CD14-positive monocyte (primary cell): Measurements from ENCODE around the gene WNT2. TPM values are rescaled to one million over a fixed set of nuclear protein-coding genes. Genes with fewer than 3 reads are reported as not detected.

ENCODE experiments used
- DNase-seq, 3 donors: peaks; one replicate each; pipeline ENCODE4 v3.0.0-alpha.2; 2011 to 2022
- H2AFZ ChIP-seq: 2 replicates; pipeline ENCODE4 v1.6.0; 2012; ENCODE audit warnings: mild to moderate bottlenecking, low read depth, low read length, inconsistent platforms; ENCODE audit not compliant: insufficient read depth, poor library complexity, severe bottlenecking
- H3K27ac ChIP-seq, 2 donors: 1 replicate in 1 of 2; 2 replicates in 1 of 2; pipeline ENCODE4 v1.5.1; 2012 to 2013; ENCODE audit warnings: low read length in 2 of 2, control low read depth in 1 of 2, inconsistent platforms in 1 of 2, low read depth in 1 of 2, mild to moderate bottlenecking in 1 of 2
- H3K27me3 ChIP-seq, 2 donors: one replicate each; pipeline versions ENCODE4 v1.6.0 to v1.6.1; 2011 to 2013; ENCODE audit warnings: low read length in 2 of 2; ENCODE audit not compliant: control insufficient read depth in 2 of 2, insufficient read depth in 2 of 2
- H3K36me3 ChIP-seq, 2 donors: replicated peaks in 1 of 2; 1 replicate in 1 of 2; 2 replicates in 1 of 2; pipeline versions ENCODE4 v1.5.1 to v1.6.1; 2012 to 2013; ENCODE audit warnings: low read length in 2 of 2, control low read depth in 1 of 2, inconsistent platforms in 1 of 2, mild to moderate bottlenecking in 1 of 2; ENCODE audit not compliant: insufficient read depth in 2 of 2, control insufficient read depth in 1 of 2
- H3K4me1 ChIP-seq, 2 donors: 1 replicate in 1 of 2; 2 replicates in 1 of 2; pipeline versions ENCODE4 v1.5.1 to v1.6.1; 2012 to 2013; ENCODE audit warnings: low read length in 2 of 2, control low read depth in 1 of 2, inconsistent platforms in 1 of 2, mild to moderate bottlenecking in 1 of 2, moderate library complexity in 1 of 2; ENCODE audit not compliant: insufficient read depth in 2 of 2, control insufficient read depth in 1 of 2
- H3K4me2 ChIP-seq: replicated peaks from 2 replicates; pipeline ENCODE3; 2012; ENCODE audit warnings: low read length, moderate library complexity, mild to moderate bottlenecking; ENCODE audit not compliant: poor library complexity, severe bottlenecking; ENCODE audit errors: extremely low read depth
- H3K4me3 ChIP-seq, 3 experiments: fragments of 200-600 bp in 1 of 3; sonication (generic) in 1 of 3; replicated peaks in 1 of 3; 1 replicate in 2 of 3; 2 replicates in 1 of 3; pipeline ENCODE4 v1.5.1; 2011 to 2013; ENCODE audit warnings: low read length in 3 of 3, mild to moderate bottlenecking in 3 of 3, control low read depth in 2 of 3, low read depth in 2 of 3, inconsistent platforms in 1 of 3, moderate library complexity in 1 of 3
- H3K79me2 ChIP-seq: 2 replicates; pipeline ENCODE4 v1.6.0; 2012; ENCODE audit warnings: mild to moderate bottlenecking, control low read depth, inconsistent platforms, low read length, moderate library complexity; ENCODE audit not compliant: insufficient read depth
- H3K9ac ChIP-seq: 2 replicates; pipeline ENCODE4 v1.6.0; 2017; ENCODE audit warnings: low read length, mild to moderate bottlenecking; ENCODE audit not compliant: insufficient read depth, poor library complexity, severe bottlenecking
- H3K9me3 ChIP-seq, 2 donors: replicated peaks in 1 of 2; 1 replicate in 1 of 2; 2 replicates in 1 of 2; pipeline versions ENCODE4 v1.5.1 to v1.6.1; 2012 to 2013; ENCODE audit warnings: low read length in 2 of 2, control low read depth in 1 of 2; ENCODE audit not compliant: control insufficient read depth in 1 of 2, insufficient read depth in 1 of 2
- H4K20me1 ChIP-seq: 2 replicates; pipeline ENCODE4 v1.6.0; 2012; ENCODE audit warnings: mild to moderate bottlenecking, low read length, control low read depth, moderate library complexity; ENCODE audit not compliant: insufficient read depth
- H3K27ac Mint-ChIP-seq, 7 donors: one replicate each; pipeline ENCODE4 v1.8.0; 2020; ENCODE audit warnings: mild to moderate bottlenecking in 7 of 7, mixed read lengths in 7 of 7, moderate library complexity in 6 of 7, inconsistent platforms in 2 of 7
- H3K27me3 Mint-ChIP-seq, 3 donors: one replicate each; pipeline ENCODE4 v1.8.0; 2021 to 2022; ENCODE audit warnings: low read depth in 3 of 3, mild to moderate bottlenecking in 3 of 3, mixed read lengths in 3 of 3, moderate library complexity in 3 of 3, inconsistent platforms in 1 of 3
- H3K36me3 Mint-ChIP-seq, 2 donors: one replicate each; pipeline ENCODE4 v1.8.0; 2020; ENCODE audit warnings: mixed read lengths in 2 of 2, inconsistent platforms in 1 of 2, mild to moderate bottlenecking in 1 of 2
- H3K4me1 Mint-ChIP-seq: one replicate; pipeline ENCODE4 v1.8.0; 2020; ENCODE audit warnings: mild to moderate bottlenecking, mixed read lengths
- H3K4me3 Mint-ChIP-seq, 2 donors: one replicate each; pipeline ENCODE4 v1.8.0; 2020; ENCODE audit warnings: mild to moderate bottlenecking in 2 of 2, mixed read lengths in 2 of 2, moderate library complexity in 1 of 2
- H3K9me3 Mint-ChIP-seq, 7 donors: one replicate each; pipeline ENCODE4 v1.8.0; 2020 to 2022; ENCODE audit warnings: mixed read lengths in 7 of 7, mild to moderate bottlenecking in 6 of 7, moderate library complexity in 6 of 7, inconsistent platforms in 2 of 7
- CTCF ChIP-seq: fragments of 200-600 bp; IDR thresholded peaks from one replicate; pipeline ENCODE4 v1.8.0; 2022; ENCODE audit warnings: antibody characterized with exemption, mild to moderate bottlenecking
- WGBS: methylation state at CpG from one replicate; pipeline ENCODE4 v1.1.5; 2013; ENCODE audit warnings: missing lambda C conversion rate; ENCODE audit not compliant: insufficient coverage; 5-methylcytosine and 5-hydroxymethylcytosine counted together
- intact Hi-C, 2 donors: fragments of 100-400 bp; cut with micrococcal nuclease; formaldehyde crosslinking; loops; one replicate each; pipeline versions ENCODE4 v1.15.0 to v1.15.1; 2023
- polyA plus RNA-seq, 3 donors: library from polyadenylated mRNA; depleted of rRNA in 1 of 3; unstranded in 2 of 3; stranded (reverse) in 1 of 3; fragments of 300-500 nt in 2 of 3; fragments of >200 nt in 1 of 3; fragmentation: Illumina TruSeq in 2 of 3; gene quantifications; 1 replicate in 2 of 3; 2 replicates in 1 of 3; pipeline ENCODE4 v1.2.3, GENCODE V29; 2012 to 2021

WNT2 gene
- polyA plus RNA-seq, 3 donors = not detected

- H3K27ac Mint-ChIP-seq = no peak overlapping the region
- H3K79me2 ChIP-seq = no peaks in the 10 kb centered on the region
- 100% methylated on average over 3 of the region's 4 CpGs for WGBS
- no peak for DNase-seq
- no peaks in the 10 kb centered on the region for H3K36me3 Mint-ChIP-seq
- no peaks in the 10 kb centered on the region for H4K20me1 ChIP-seq
- no peak overlapping the region for H3K4me2 ChIP-seq
- H3K4me1 Mint-ChIP-seq = no peaks in the 10 kb centered on the region
- intact Hi-C loops = no loop called here
- H3K27me3 ChIP-seq = no peaks in the 10 kb centered on the region
- no peak overlapping the region for H3K9ac ChIP-seq
- H3K9me3 ChIP-seq = no peaks in the 10 kb centered on the region
- H3K4me3 ChIP-seq = no peak overlapping the region
- H3K36me3 ChIP-seq = no peaks in the 10 kb centered on the region
- peaks cover 3 to 11% (median 5%) of the 10 kb centered on the region in 3 donors for H3K27me3 Mint-ChIP-seq
- H2AFZ ChIP-seq = no peak overlapping the region
- no peak overlapping the region for H3K27ac ChIP-seq
- H3K4me3 Mint-ChIP-seq = no peak overlapping the region
- peaks cover 0 to 4% (median 0%) of the 10 kb centered on the region in 7 donors for H3K9me3 Mint-ChIP-seq
- no peak for TF ChIP-seq CTCF
- H3K4me1 ChIP-seq = no peaks in the 10 kb centered on the region
Observed at GRCh38 chr7:117250801-117251200, 72.1 kb downstream of the WNT2 start.

- H3K27me3 ChIP-seq = no peaks in the 10 kb centered on the region
- H3K36me3 Mint-ChIP-seq = no peaks in the 10 kb centered on the region
- H3K4me1 Mint-ChIP-seq = no peaks in the 10 kb centered on the region
- no peaks in the 10 kb centered on the region for H3K4me1 ChIP-seq
- H3K79me2 ChIP-seq = no peaks in the 10 kb centered on the region
- DNase-seq = no peak
- no peaks in the 10 kb centered on the region for H3K9me3 ChIP-seq
- no peak overlapping the region for H3K4me3 ChIP-seq
- no peaks in the 10 kb centered on the region for H4K20me1 ChIP-seq
- intact Hi-C loops = no loop called here
- H3K27ac ChIP-seq = no peak overlapping the region
- no peak overlapping the region for H2AFZ ChIP-seq
- H3K27me3 Mint-ChIP-seq = peaks cover 3 to 11% (median 5%) of the 10 kb centered on the region in 3 donors
- H3K9ac ChIP-seq = no peak overlapping the region
- H3K27ac Mint-ChIP-seq = no peak overlapping the region
- no peak for TF ChIP-seq CTCF
- no peak overlapping the region for H3K4me3 Mint-ChIP-seq
- H3K36me3 ChIP-seq = no peaks in the 10 kb centered on the region
- no peak overlapping the region for H3K4me2 ChIP-seq
- peaks cover 0 to 4% (median 2%) of the 10 kb centered on the region in 7 donors for H3K9me3 Mint-ChIP-seq
Observed at GRCh38 chr7:117250245-117250644, 72.6 kb downstream of the WNT2 start.
